Calu3 (cell line): ENCODE data around the gene MIGA2. TPM values are rescaled to one million over a fixed set of nuclear protein-coding genes. Genes with fewer than 3 reads are reported as not detected.

Experiments used
- BruUV-seq: library from RNA; stranded (reverse); fragments of 400-500 nt; replicated peaks from 2 replicates; lab custom pipeline; 2021; lab: Mats Ljungman, UMichigan
- CTCF ChIA-PET: fragments of 300-600 bp; sonication (Branson Sonifier 250); formaldehyde crosslinking; loops from one replicate; lab custom pipeline; 2022; ENCODE audit warnings: antibody characterized with exemption; lab: Charles Lee
- DNase-seq: peaks from one replicate; pipeline ENCODE4 v3.0.0; 2022
- H3K27ac Mint-ChIP-seq: one replicate; pipeline ENCODE4 v1.8.0; 2022; ENCODE audit warnings: mixed read lengths; ENCODE audit not compliant: unreplicated experiment
- H3K27me3 Mint-ChIP-seq: one replicate; pipeline ENCODE4 v1.8.0; 2022; ENCODE audit warnings: mixed read lengths; ENCODE audit not compliant: unreplicated experiment
- H3K36me3 Mint-ChIP-seq: one replicate; pipeline ENCODE4 v1.8.0; 2022; ENCODE audit warnings: mild to moderate bottlenecking, moderate library complexity, mixed read lengths; ENCODE audit not compliant: insufficient read depth, unreplicated experiment
- H3K4me1 Mint-ChIP-seq: one replicate; pipeline ENCODE4 v1.8.0; 2022; ENCODE audit warnings: mild to moderate bottlenecking, low read depth, mixed read lengths; ENCODE audit not compliant: unreplicated experiment
- H3K4me3 Mint-ChIP-seq: one replicate; pipeline ENCODE4 v1.8.0; 2022; ENCODE audit warnings: mild to moderate bottlenecking, low read depth, moderate library complexity, mixed read lengths; ENCODE audit not compliant: unreplicated experiment
- H3K9me3 Mint-ChIP-seq: one replicate; pipeline ENCODE4 v1.8.0; 2022; ENCODE audit warnings: low read depth, mixed read lengths; ENCODE audit not compliant: unreplicated experiment
- CTCF ChIP-seq: fragments of 200-600 bp; IDR thresholded peaks from one replicate; pipeline ENCODE4 v1.8.0; 2022; ENCODE audit warnings: antibody characterized with exemption; ENCODE audit not compliant: unreplicated experiment
- intact Hi-C: fragments of 100-400 bp; cut with micrococcal nuclease; formaldehyde crosslinking; loops from one replicate; pipeline ENCODE4 v1.10.0; 2022; ENCODE audit not compliant: unreplicated experiment
- total RNA-seq: library from RNA; stranded (reverse); gene quantifications from 2 replicates; pipeline ENCODE4 v1.2.3, GENCODE V29; 2022

Gene MIGA2
- total RNA-seq, 1 experiment from 2014 or later = 17.8 TPM

DNA sequence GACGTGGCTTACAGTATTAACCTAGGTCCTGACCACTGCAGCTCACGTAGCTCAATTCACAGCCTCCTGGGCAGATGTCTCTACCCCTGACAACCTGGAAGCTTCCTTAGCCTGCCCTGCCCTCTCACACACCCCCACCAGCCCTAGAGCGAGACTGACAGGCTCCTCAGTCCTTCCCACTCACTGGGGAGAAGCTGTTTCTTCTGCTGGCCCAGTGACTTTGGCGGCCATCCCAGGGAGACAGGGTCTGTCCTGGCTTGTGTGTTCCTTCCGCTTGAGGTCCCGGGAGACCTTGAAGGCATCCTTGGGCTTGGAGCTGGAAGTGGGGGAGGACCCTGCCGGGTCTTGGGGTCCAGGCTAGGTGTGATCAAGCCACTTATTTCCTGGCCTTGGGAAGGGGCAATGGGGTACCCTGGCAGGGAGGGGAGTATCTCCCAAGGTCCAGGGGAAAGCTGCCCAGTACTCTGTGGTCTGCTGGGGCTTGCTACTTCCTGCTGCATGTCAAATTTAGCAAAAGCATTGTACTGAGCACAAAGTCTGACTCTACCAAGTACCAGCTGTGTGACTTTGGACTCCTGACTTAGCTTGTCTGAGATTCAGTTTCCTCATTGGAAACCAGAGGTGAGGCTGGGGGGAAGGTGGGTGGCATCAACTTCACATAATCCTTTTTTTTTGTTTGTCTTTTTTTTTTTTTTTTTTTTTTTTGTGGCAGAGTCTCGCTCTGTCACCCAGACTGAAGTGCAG, 1.9 kb downstream of the MIGA2 start:
- BruUV-seq = TSS peak; percentile 28
- peak overlapping the region; percentile 92 for H3K4me3 Mint-ChIP-seq
- peaks cover 15% of the 10 kb centered on the region for H3K4me1 Mint-ChIP-seq
- no peaks in the 10 kb centered on the region for H3K9me3 Mint-ChIP-seq
- CTCF ChIA-PET = interaction anchor here (0.6 to 0.7 kb wide), 2 partner anchors 26 to 581 kb away, joined by 3 to 4 read pairs; no protein-coding TSS in a partner anchor
- TF ChIP-seq CTCF = no peak
- intact Hi-C loops = no loop called here
- DNase-seq = no peak
- H3K36me3 Mint-ChIP-seq = peaks cover 24% of the 10 kb centered on the region
- no peaks in the 10 kb centered on the region for H3K27me3 Mint-ChIP-seq
- no peak overlapping the region for H3K27ac Mint-ChIP-seq

DNA sequence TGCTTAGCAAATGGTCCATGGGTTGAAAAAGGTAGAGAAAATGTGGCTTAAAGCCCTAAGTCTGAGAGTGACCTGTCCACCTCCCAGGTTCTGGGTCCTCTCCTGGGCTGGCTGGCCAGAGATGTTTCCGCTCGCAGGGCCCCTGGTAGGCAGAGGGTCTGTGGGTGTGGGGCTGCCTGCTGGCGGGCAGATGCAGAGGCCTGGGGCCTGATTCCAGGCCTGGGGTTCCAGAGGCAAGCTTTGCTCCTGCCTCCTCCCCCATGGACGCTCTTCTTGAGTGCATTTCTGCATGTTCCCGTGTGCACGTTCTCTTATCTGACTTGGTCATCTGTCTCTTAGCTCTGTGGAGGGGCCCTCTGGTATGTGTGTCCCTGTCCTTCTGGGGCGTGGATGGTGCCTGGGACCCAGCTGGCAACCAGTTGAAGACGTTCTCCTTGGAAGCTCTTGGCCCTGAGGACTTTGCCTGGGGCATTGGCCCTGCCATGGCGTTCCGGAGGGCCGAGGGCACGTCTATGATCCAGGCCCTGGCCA, 3.8 kb downstream of the MIGA2 start:
- intact Hi-C loops = no loop called here
- TF ChIP-seq CTCF = no peak
- no TSS peak for BruUV-seq
- H3K36me3 Mint-ChIP-seq = peaks cover 24% of the 10 kb centered on the region
- CTCF ChIA-PET = no interaction called here
- DNase-seq = no peak
- no peaks in the 10 kb centered on the region for H3K9me3 Mint-ChIP-seq
- no peak overlapping the region for H3K4me3 Mint-ChIP-seq
- H3K27ac Mint-ChIP-seq = no peak overlapping the region
- no peaks in the 10 kb centered on the region for H3K27me3 Mint-ChIP-seq
- H3K4me1 Mint-ChIP-seq = peaks cover 15% of the 10 kb centered on the region

- intact Hi-C loops = no loop called here
- Mint-ChIP-seq H3K27ac (no peak overlapping the region), H3K9me3 (no peaks in the 10 kb centered on the region), H3K27me3 (no peaks in the 10 kb centered on the region), H3K36me3 (peaks cover 10% of the 10 kb centered on the region), H3K4me1 (peaks cover 12% of the 10 kb centered on the region), H3K4me3 (no peak overlapping the region)
- TF ChIP-seq CTCF = no peak
- no peak for DNase-seq
- CTCF ChIA-PET = no interaction called here
- no TSS peak for BruUV-seq
Measured at GRCh38 chr9:129042016-129042415, 5.6 kb downstream of the MIGA2 start.

DNA sequence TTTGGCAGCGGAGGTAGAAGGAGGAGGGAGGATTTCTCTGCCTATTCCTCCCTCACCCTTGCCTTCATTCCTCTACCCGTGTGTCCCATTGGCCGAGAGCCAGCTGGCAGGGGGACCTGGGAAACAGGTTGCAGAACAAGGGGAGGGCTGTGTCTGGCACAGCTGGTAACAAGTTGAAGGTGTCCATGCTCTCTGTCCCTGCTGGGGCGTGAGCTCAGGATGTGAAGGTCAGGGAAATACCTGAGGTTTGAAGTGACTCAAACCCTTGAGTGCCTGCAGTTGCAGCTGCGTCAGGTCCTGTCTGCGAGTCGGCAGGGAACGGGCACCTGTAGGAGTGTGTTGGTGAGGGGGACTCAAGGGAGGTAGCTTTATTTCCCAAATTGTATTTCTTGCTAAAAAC, 16.2 kb downstream of the MIGA2 start:
- H3K36me3 Mint-ChIP-seq = peaks cover 6% of the 10 kb centered on the region
- no peaks in the 10 kb centered on the region for H3K27me3 Mint-ChIP-seq
- peak; percentile 95 for DNase-seq
- peak overlapping the region; percentile 94 for H3K27ac Mint-ChIP-seq
- no peak for TF ChIP-seq CTCF
- BruUV-seq = no TSS peak
- H3K9me3 Mint-ChIP-seq = no peaks in the 10 kb centered on the region
- CTCF ChIA-PET = interaction anchor here (0.9 to 1.0 kb wide), 2 partner anchors 16 to 24 kb away, joined by 4 to 5 read pairs; partner anchors contain the start of genes MIGA2 and SH3GLB2
- H3K4me3 Mint-ChIP-seq = peak overlapping the region; percentile 26
- intact Hi-C loops = no loop called here
- H3K4me1 Mint-ChIP-seq = no peaks in the 10 kb centered on the region
